Mesendoderm (in vitro differentiated cells): ENCODE data around the gene AGAP1.

Experiments used
- DNase-seq: peaks from one replicate; pipeline ENCODE4 v3.0.0; 2013
- H2AK5ac ChIP-seq: 2 replicates; pipeline ENCODE4 v1.6.1; 2013; ENCODE audit warnings: low read length, inconsistent platforms
- H2BK120ac ChIP-seq: 2 replicates; pipeline ENCODE4 v1.6.1; 2013; ENCODE audit warnings: low read depth, mild to moderate bottlenecking, low read length, moderate library complexity, mixed read lengths
- H2BK15ac ChIP-seq: replicated peaks from 2 replicates; pipeline ENCODE4 v1.6.1; 2013; ENCODE audit warnings: low read depth, mild to moderate bottlenecking, moderate library complexity
- H2BK5ac ChIP-seq: 2 replicates; pipeline ENCODE4 v1.6.1; 2013; ENCODE audit warnings: low read length, inconsistent platforms
- H3K18ac ChIP-seq: 2 replicates; pipeline ENCODE4 v1.6.1; 2013; ENCODE audit warnings: mild to moderate bottlenecking, low read length, mixed read lengths
- H3K23ac ChIP-seq: one replicate; pipeline ENCODE4 v1.6.1; 2013; ENCODE audit warnings: low read length
- H3K27ac ChIP-seq: 2 replicates; pipeline ENCODE4 v1.5.1; 2013; ENCODE audit warnings: low read depth, mild to moderate bottlenecking, inconsistent platforms, low read length, moderate library complexity
- H3K27me3 ChIP-seq: 2 replicates; pipeline ENCODE4 v1.6.1; 2013; ENCODE audit warnings: low read length, control low read depth, mild to moderate bottlenecking, inconsistent platforms; ENCODE audit not compliant: insufficient read depth, poor library complexity
- H3K36me3 ChIP-seq: 2 replicates; pipeline ENCODE4 v1.6.1; 2013; ENCODE audit warnings: low read length, inconsistent platforms; ENCODE audit not compliant: control insufficient read depth, insufficient read depth
- H3K4ac ChIP-seq: one replicate; pipeline ENCODE4 v1.6.1; 2013; ENCODE audit warnings: low read depth, mild to moderate bottlenecking, low read length, moderate library complexity
- H3K4me1 ChIP-seq: 2 replicates; pipeline ENCODE4 v1.6.1; 2013; ENCODE audit warnings: low read depth, low read length, inconsistent platforms; ENCODE audit not compliant: control insufficient read depth
- H3K4me2 ChIP-seq: 2 replicates; pipeline ENCODE4 v1.6.1; 2013; ENCODE audit warnings: low read length
- H3K4me3 ChIP-seq: 2 replicates; pipeline ENCODE4 v1.5.1; 2013; ENCODE audit warnings: mild to moderate bottlenecking, low read length
- H3K56ac ChIP-seq: one replicate; pipeline ENCODE4 v1.6.1; 2013; ENCODE audit warnings: low read length
- H3K79me1 ChIP-seq: 2 replicates; pipeline ENCODE4 v1.6.1; 2013; ENCODE audit warnings: low read length, inconsistent platforms
- H3K79me2 ChIP-seq: 2 replicates; pipeline ENCODE4 v1.6.1; 2013; ENCODE audit warnings: mild to moderate bottlenecking, low read length; ENCODE audit not compliant: control insufficient read depth, insufficient read depth
- H3K9ac ChIP-seq: 2 replicates; pipeline ENCODE4 v1.6.1; 2013; ENCODE audit warnings: low read length, inconsistent platforms
- H4K5ac ChIP-seq: one replicate; pipeline ENCODE4 v1.6.1; 2013; ENCODE audit warnings: low read length
- H4K8ac ChIP-seq: one replicate; pipeline ENCODE4 v1.6.1; 2013; ENCODE audit warnings: low read depth, mild to moderate bottlenecking, control low read depth, low read length, moderate library complexity
- WGBS: extraction: QIAGEN DNeasy Blood & Tissue Kit; methylation state at CpG from one replicate; pipeline ENCODE4 v1.1.7; 2013; ENCODE audit warnings: low lambda C conversion rate, missing lambda C conversion rate; ENCODE audit not compliant: insufficient coverage; ENCODE audit errors: extremely low coverage; 5-methylcytosine and 5-hydroxymethylcytosine counted together

Gene AGAP1

DNA sequence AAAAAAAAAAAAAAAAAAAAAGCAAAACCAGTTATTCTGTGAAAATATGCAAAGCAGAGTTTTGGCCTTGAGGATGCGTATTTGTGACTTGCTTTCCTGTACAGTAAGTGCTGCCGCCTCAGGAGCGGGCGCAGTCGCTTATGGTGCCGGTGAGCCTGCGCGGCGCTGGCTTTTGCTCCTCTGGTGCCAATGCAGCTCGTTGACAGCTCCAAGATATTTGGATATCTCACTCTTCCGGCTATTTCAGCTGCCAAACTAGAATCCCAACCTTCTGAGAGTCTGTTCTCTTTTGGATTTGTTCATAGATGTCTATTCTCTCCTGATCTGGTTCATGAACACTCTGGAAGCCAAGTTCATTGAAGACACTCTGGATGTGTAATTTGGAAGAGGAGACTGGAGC lies 184.1 kb downstream of the AGAP1 start:
- H3K4me2 ChIP-seq: no peak overlapping the region
- H2BK15ac ChIP-seq: no peak overlapping the region
- no peak overlapping the region for H2BK120ac ChIP-seq
- H3K36me3 ChIP-seq: no peaks in the 10 kb centered on the region
- H3K18ac ChIP-seq: no peak overlapping the region
- H4K5ac ChIP-seq: no peak overlapping the region
- H3K56ac ChIP-seq: no peak overlapping the region
- no peak overlapping the region for H4K8ac ChIP-seq
- H3K79me1 ChIP-seq: peaks cover 10% of the 10 kb centered on the region
- H3K4me1 ChIP-seq: no peaks in the 10 kb centered on the region
- no peak overlapping the region for H3K4me3 ChIP-seq
- no CpG with 5 or more reads among the region's 11 CpGs for WGBS
- DNase-seq: no peak
- H3K4ac ChIP-seq: no peak overlapping the region
- H3K27me3 ChIP-seq: no peaks in the 10 kb centered on the region
- no peak overlapping the region for H3K23ac ChIP-seq
- H3K79me2 ChIP-seq: peaks cover 15% of the 10 kb centered on the region
- H2BK5ac ChIP-seq: no peak overlapping the region
- H2AK5ac ChIP-seq: no peak overlapping the region
- H3K9ac ChIP-seq: no peak overlapping the region
- no peak overlapping the region for H3K27ac ChIP-seq

DNA sequence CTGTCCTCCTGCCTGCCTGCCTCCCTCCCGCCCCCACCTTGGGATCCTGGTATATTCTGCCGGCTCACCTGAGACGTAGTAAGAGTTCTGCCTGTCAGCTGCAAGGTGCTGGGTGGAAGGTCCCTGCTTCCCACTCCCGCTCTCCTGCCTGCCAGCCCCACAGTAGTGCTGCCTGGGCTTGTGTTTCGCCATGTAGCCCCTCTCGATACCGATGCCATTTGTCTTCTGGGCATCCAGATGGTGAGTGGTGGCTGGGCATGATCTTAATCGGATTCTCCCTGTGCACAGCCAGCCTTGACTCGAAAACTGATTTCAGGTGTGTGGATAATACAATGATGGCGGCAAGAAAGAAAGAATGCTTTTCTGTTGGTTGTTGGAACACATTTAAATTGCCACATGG lies 184.9 kb downstream of the AGAP1 start:
- Histone ChIP-seq H4K5ac (no peak overlapping the region), H3K4me2 (no peak overlapping the region), H3K27me3 (no peaks in the 10 kb centered on the region), H2BK15ac (no peak overlapping the region), H4K8ac (no peak overlapping the region), H3K27ac (no peak overlapping the region), H3K56ac (no peak overlapping the region), H3K9ac (no peak overlapping the region), H3K23ac (no peak overlapping the region), H3K18ac (no peak overlapping the region), H2BK5ac (no peak overlapping the region), H3K79me2 (peaks cover 15% of the 10 kb centered on the region), H3K36me3 (no peaks in the 10 kb centered on the region), H2AK5ac (no peak overlapping the region), H3K4me3 (no peak overlapping the region), H3K4ac (no peak overlapping the region), H2BK120ac (no peak overlapping the region), H3K79me1 (peaks cover 10% of the 10 kb centered on the region), H3K4me1 (no peaks in the 10 kb centered on the region)
- DNase-seq: no peak
- no CpG with 5 or more reads among the region's 10 CpGs for WGBS

DNA sequence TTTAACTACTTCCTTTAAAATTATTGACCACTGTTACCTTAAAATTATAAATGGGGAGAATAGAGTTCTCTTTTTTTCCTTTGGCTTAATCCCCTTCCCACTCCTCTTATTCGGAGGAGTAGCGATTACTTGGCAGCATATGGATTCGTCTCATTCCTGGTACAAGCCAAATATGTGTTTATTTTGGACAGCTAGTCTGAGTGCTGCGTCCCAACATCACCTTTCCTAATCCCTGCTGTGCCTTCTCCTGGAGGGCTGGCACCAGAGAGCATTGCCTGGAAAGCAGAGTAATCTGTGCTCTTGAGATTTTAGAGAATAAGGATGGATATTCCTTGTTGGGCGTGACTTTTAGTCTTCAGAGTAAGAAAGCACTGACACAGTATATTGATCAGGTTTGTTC lies 185.6 kb downstream of the AGAP1 start:
- Histone ChIP-seq H2BK120ac (no peak overlapping the region), H3K4ac (no peak overlapping the region), H3K23ac (no peak overlapping the region), H3K36me3 (no peaks in the 10 kb centered on the region), H2BK15ac (no peak overlapping the region), H2BK5ac (no peak overlapping the region), H3K18ac (no peak overlapping the region), H2AK5ac (no peak overlapping the region), H4K8ac (no peak overlapping the region), H3K79me2 (peaks cover 15% of the 10 kb centered on the region), H3K79me1 (peaks cover 7% of the 10 kb centered on the region), H3K4me2 (no peak overlapping the region), H3K27me3 (no peaks in the 10 kb centered on the region), H3K4me3 (no peak overlapping the region), H3K9ac (no peak overlapping the region), H3K4me1 (no peaks in the 10 kb centered on the region), H4K5ac (no peak overlapping the region), H3K56ac (no peak overlapping the region), H3K27ac (no peak overlapping the region)
- no CpG with 5 or more reads among the region's 5 CpGs for WGBS
- no peak for DNase-seq

DNA sequence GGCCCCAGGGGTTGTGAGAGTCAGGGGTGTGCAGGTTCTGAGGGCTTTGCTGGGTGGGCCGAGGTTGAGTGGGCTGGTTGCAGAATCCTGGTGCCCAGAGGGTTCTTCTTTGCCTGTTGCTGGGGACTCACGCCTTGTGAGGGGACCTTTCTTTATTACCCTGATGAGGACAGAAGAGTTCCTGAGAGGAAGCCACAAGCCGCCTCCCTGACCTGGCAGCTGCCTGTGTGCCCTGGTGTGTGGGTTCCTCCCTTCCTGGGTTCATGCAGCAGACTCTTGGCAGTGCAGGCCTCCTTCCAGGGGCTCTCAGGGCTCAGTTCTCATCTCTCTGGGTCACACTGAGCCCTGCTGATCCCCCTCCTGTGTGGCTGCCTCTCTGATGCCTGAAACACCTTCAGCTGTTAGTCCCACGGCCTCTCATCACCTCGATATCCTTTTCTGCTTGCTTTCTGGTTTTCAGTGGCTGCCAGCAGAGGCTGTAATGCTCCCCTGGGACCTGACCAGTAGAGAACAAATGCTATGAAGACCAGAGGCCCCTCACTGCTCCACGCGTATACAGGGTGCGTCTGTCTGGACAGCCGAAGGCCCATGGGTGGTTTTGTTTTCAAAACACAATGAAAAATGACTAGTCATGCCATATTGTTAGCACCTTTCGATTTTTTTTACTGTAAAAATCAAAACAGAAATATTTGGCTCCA lies 191.3 kb downstream of the AGAP1 start:
- no peak for DNase-seq
- Histone ChIP-seq H3K4me1 (no peaks in the 10 kb centered on the region), H3K23ac (no peak overlapping the region), H3K18ac (no peak overlapping the region), H3K4me2 (no peak overlapping the region), H2BK5ac (no peak overlapping the region), H3K79me1 (peaks cover 7% of the 10 kb centered on the region), H3K56ac (no peak overlapping the region), H2BK15ac (no peak overlapping the region), H4K5ac (no peak overlapping the region), H2AK5ac (no peak overlapping the region), H3K27ac (no peak overlapping the region), H3K4me3 (no peak overlapping the region), H3K36me3 (no peaks in the 10 kb centered on the region), H3K9ac (no peak overlapping the region), H3K27me3 (no peaks in the 10 kb centered on the region), H3K4ac (no peak overlapping the region), H4K8ac (no peak overlapping the region), H3K79me2 (peaks cover 12% of the 10 kb centered on the region), H2BK120ac (no peak overlapping the region)
- WGBS: no CpG with 5 or more reads among the region's 10 CpGs

DNA sequence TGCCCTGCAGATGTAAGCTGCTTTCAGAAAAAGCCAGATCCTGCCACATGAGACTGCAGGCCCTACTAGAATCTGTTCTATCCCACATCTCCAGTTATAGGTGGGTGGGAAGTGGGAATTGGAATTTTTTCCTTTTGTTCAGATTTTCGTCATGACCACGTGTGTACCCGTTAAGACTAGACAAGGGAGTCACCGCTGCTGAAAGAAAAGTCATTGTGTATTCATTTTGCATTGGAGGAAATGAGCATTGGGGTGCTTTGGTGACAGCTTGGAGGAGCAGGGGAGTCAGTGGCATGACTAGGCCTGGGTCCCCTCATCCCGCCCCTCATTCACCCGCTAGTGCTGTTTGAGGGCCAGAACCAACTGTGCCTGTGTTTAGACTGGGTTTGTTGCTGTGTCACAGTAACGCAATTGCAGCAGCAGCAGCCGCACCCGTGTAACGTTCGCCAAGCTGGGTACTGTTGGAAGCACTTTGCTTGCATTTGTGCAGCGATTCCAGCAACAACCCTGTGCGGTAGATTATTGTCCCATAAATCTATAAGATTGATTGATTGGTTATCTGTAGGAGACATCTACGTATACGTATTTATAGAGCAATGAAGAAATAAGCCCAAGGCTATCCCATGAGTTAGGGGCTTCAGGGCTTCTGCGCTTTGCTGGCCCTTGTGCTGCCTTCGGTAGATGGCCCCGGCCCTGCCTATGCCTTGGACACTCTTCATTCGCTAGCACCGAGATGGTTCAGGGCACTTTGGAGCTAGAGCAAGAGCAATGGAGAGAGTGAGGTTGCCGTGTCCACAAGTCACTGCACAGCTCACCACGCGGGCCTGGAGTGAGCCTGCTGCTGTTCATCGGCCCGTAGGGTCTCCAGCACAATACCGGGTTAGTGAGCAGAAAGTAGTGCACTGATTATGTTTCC lies 194.9 kb downstream of the AGAP1 start:
- Histone ChIP-seq H3K18ac (no peak overlapping the region), H3K79me1 (peaks cover 23% of the 10 kb centered on the region), H2BK120ac (no peak overlapping the region), H3K9ac (no peak overlapping the region), H3K4ac (no peak overlapping the region), H2BK15ac (no peak overlapping the region), H3K27ac (no peak overlapping the region), H3K36me3 (no peaks in the 10 kb centered on the region), H3K4me1 (no peaks in the 10 kb centered on the region), H3K23ac (no peak overlapping the region), H2BK5ac (no peak overlapping the region), H2AK5ac (no peak overlapping the region), H3K4me3 (no peak overlapping the region), H3K27me3 (no peaks in the 10 kb centered on the region), H4K5ac (no peak overlapping the region), H3K79me2 (peaks cover 18% of the 10 kb centered on the region), H3K56ac (no peak overlapping the region), H4K8ac (no peak overlapping the region), H3K4me2 (no peak overlapping the region)
- no CpG with 5 or more reads among the region's 26 CpGs for WGBS
- no peak for DNase-seq
